ENCODE results near the gene APBB2. TPM values are rescaled to one million over a fixed set of nuclear protein-coding genes. Genes with fewer than 3 reads are reported as not detected.

The APBB2 gene
- total and polyA plus RNA-seq, 12 donors, result 5.2 to 35.4 (median 26.3) TPM

DNA sequence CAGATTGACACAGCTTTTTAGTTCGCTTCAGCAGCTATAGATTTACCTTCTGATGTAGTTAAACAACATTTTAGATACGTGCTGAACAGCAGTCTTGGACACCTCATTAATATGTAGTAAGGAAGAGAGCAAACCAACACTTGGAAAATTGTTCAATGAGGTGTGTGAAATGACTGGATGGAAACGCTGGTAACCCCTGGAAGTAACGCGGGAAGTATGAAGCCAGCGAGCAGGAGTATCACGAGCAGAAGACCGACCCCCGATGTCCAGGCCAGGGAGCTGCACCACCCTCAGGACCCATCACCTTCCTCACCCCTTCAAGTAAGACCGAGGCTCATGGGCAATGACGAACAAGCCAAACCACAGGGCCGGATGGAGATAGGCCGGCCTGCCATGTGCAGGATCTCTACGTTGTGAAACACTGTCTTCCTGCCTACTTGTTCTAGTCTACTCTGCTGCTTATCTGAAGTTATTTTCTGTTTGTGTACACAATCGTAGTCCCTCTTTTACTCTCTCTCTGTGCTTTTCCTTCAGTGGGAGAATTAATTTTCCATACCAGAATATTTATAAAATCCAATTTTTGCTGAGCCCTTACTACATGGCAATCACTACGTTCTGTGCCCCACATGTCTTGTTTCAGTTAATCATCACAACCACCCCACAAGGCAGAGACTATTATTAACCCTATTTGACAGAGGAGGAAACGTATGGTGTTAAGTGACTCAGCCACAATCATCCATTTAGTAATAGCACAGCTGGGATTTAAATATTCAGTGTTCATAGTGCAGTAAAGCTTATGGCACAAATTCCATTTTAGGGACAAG is 221.7 kb downstream of the APBB2 start:
- Histone ChIP-seq H3K4me3 (no peak overlapping the region), H3K27me3 (no peaks in the 10 kb centered on the region), H3K4me1 (peaks cover 0 to 41% (median 16%) of the 10 kb centered on the region in 9 donors), H3K9me3 (no peaks in the 10 kb centered on the region), H3K27ac (peak overlapping the region in 4 of 10 donors; percentile 17 to 56 (median 42)), H3K36me3 (no peaks in the 10 kb centered on the region)
- intact Hi-C loops (cut with DNase I), result loop anchor here in 1 of 10 donors (10.0 kb wide), 1 partner anchor 52 kb away; no protein-coding TSS in a partner anchor
- no peak for DNase-seq
- peak in 7 of 8 donors; percentile 42 to 69 (median 57) for ATAC-seq
- WGBS, 2 donors, result 76 to 77% methylated on average over 17 of the region's 17 CpGs
- no peak for TF ChIP-seq CTCF (IDR thresholded peaks at IDR 0.05)

DNA sequence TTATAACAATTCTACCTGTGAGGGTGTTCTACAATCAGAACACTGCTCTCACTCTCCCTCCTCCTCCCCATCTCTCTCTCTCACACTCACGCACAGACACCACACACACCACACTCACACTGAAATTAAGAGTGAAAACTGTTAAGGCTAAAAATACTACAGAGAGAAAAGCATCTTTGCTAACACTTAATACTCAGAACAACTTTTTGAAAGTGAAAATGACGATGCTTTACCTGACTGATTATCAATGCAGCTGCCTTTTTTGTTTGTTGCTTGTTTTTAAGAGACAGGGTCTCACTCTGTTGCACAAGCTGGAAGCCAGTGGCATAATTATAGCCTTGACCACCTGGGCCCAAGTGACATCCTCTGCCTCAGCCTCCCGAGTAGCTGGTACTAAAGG is 222.4 kb downstream of the APBB2 start:
- 86 to 91% methylated on average over 3 of the region's 3 CpGs for WGBS, 2 donors
- ATAC-seq (no peak), DNase-seq (no peak)
- H3K9me3 ChIP-seq, result no peaks in the 10 kb centered on the region
- H3K27ac ChIP-seq, result peak overlapping the region in 1 of 10 donors; percentile 4
- H3K36me3 ChIP-seq, result no peaks in the 10 kb centered on the region
- H3K27me3 ChIP-seq, result no peaks in the 10 kb centered on the region
- no peak overlapping the region for H3K4me3 ChIP-seq
- peaks cover 0 to 38% (median 14%) of the 10 kb centered on the region in 9 donors for H3K4me1 ChIP-seq
- TF ChIP-seq CTCF (IDR thresholded peaks at IDR 0.05), result no peak
- intact Hi-C loops (cut with DNase I), result loop anchor here in 1 of 10 donors (10.0 kb wide), 1 partner anchor 53 kb away; no protein-coding TSS in a partner anchor

DNA sequence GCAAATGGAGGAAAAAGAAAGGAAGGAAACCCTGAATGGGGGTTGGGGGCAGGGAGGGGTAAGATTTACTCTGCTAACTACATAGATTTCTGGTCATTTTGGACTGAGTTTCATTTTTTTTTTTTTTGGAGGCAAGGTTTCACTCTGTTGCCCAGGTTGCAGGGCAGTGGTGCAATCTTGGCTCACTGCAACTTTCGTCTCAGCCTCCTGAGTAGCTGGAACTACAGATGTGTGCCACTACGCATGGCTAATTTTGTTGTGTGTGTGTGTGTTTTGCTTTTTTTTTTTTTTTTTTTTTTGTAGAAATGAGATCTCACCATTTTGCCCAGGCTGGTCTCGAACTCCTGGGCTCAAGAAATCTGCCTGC is 223.5 kb downstream of the APBB2 start:
- H3K9me3 ChIP-seq, result no peaks in the 10 kb centered on the region
- ATAC-seq (no peak), DNase-seq (no peak)
- WGBS, 2 donors, result 90 to 95% methylated on average over 3 of the region's 3 CpGs
- peaks cover 0 to 38% (median 14%) of the 10 kb centered on the region in 9 donors for H3K4me1 ChIP-seq
- no peaks in the 10 kb centered on the region for H3K36me3 ChIP-seq
- no peaks in the 10 kb centered on the region for H3K27me3 ChIP-seq
- H3K4me3 ChIP-seq, result no peak overlapping the region
- TF ChIP-seq CTCF (IDR thresholded peaks at IDR 0.05), result no peak
- no peak overlapping the region for H3K27ac ChIP-seq
- intact Hi-C loops (cut with DNase I), result loop anchor here in 1 of 10 donors (10.0 kb wide), 1 partner anchor 54 kb away; no protein-coding TSS in a partner anchor

DNA sequence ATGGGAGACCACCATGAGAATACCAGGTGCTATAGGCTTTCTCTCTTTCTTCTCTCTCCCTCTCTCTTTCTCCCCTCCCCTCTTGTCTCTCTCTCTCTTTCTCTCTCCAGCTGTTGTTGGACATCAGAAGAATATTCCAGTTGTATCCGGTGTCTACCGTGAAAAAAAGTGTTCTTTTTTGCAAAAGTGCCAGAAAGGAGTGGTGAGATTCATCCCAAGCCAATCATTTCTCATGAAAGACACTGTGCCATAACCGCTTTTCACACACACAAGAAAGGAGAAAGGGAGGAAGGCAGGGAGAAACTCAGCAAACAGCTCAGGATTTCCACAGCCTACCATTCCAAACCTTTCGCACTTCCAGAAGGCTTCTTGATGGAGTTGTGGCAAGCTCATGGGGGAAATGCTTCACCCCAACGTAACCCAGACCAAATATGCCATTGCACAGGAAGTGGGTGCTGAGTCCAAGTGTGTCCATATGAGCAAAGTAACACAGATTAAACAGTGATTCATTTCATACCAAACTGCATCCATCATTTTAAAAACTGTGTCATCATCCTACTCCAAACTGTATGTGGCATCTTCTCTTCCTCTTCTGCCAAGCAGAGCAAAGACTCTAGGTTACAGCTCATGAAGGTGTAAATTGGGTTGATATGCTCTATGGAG is 224.0 kb downstream of the APBB2 start:
- 80 to 81% methylated on average over 5 of the region's 5 CpGs for WGBS, 2 donors
- intact Hi-C loops (cut with DNase I), result loop anchor here in 1 of 10 donors (10.0 kb wide), 1 partner anchor 54 kb away; no protein-coding TSS in a partner anchor
- Histone ChIP-seq H3K4me3 (no peak overlapping the region), H3K4me1 (peaks cover 0 to 38% (median 14%) of the 10 kb centered on the region in 9 donors), H3K36me3 (no peaks in the 10 kb centered on the region), H3K9me3 (no peaks in the 10 kb centered on the region), H3K27me3 (no peaks in the 10 kb centered on the region), H3K27ac (peak overlapping the region in 1 of 10 donors; percentile 24)
- ATAC-seq, result peak in 2 of 8 donors; percentile 28 to 67
- TF ChIP-seq CTCF (IDR thresholded peaks at IDR 0.05), result no peak
- no peak for DNase-seq

Data from heart right ventricle (tissue), 16 donors.